Mucosa of rectum (tissue), 2 donors: ENCODE measurements around the gene RGS1.

Experiments used
- H3K27ac ChIP-seq, 2 donors: one replicate each; pipeline ENCODE4 v1.7.0; 2013; ENCODE audit warnings: inconsistent platforms in 2 of 2, low read depth in 2 of 2, low read length in 2 of 2
- H3K27me3 ChIP-seq, 2 donors: one replicate each; pipeline ENCODE4 v1.7.0; 2013; ENCODE audit warnings: low read length in 2 of 2; ENCODE audit not compliant: control insufficient read depth in 2 of 2, insufficient read depth in 2 of 2
- H3K36me3 ChIP-seq, 2 donors: one replicate each; pipeline ENCODE4 v1.7.0; 2013; ENCODE audit warnings: low read length in 2 of 2; ENCODE audit not compliant: control insufficient read depth in 2 of 2, insufficient read depth in 2 of 2
- H3K4me1 ChIP-seq, 2 donors: one replicate each; pipeline ENCODE4 v1.7.0; 2013; ENCODE audit warnings: low read length in 2 of 2, mild to moderate bottlenecking in 1 of 2; ENCODE audit not compliant: control insufficient read depth in 2 of 2, insufficient read depth in 2 of 2
- H3K4me3 ChIP-seq, 2 donors: one replicate each; pipeline ENCODE4 v1.7.0; 2013; ENCODE audit warnings: low read length in 2 of 2
- H3K9ac ChIP-seq, 2 donors: one replicate each; pipeline ENCODE4 v1.7.0; 2013; ENCODE audit warnings: low read length in 2 of 2, low read depth in 1 of 2, mild to moderate bottlenecking in 1 of 2
- H3K9me3 ChIP-seq, 2 donors: one replicate each; pipeline ENCODE4 v1.7.0; 2013; ENCODE audit warnings: low read length in 2 of 2; ENCODE audit not compliant: control insufficient read depth in 2 of 2
- donor health status: healthy.
- donor health status: Normal muscosa, but diverticular disease.

The RGS1 gene

DNA sequence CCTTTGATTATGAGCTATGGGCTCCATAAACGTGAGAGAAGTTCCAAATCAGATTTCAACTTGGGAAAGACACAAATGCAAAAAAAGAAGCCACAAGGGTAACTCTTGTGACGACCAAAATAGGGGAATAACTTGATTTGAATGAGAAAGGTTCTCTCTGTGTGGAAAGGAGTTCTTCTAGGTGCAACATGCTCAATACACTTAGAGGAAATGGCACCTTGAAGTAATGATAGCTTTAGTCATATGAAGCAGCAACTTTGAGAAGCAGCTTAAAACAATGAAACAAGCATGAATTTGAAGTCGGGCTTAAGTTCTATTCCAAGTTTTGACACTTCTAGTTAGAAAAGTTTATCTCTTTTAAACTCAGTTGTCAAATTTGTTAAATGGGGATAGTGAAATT, 21.8 kb upstream of the RGS1 start:
- Histone ChIP-seq H3K9me3 (no peaks in the 10 kb centered on the region), H3K4me1 (no peaks in the 10 kb centered on the region), H3K4me3 (no peak overlapping the region), H3K27me3 (no peaks in the 10 kb centered on the region), H3K36me3 (no peaks in the 10 kb centered on the region), H3K9ac (no peak overlapping the region), H3K27ac (no peak overlapping the region)

GRCh38 chr1:192554904-192555303, 20.7 kb upstream of the RGS1 start:
- Histone ChIP-seq H3K4me3 (no peak overlapping the region), H3K9ac (no peak overlapping the region), H3K27me3 (no peaks in the 10 kb centered on the region), H3K9me3 (no peaks in the 10 kb centered on the region), H3K36me3 (no peaks in the 10 kb centered on the region), H3K27ac (no peak overlapping the region), H3K4me1 (no peaks in the 10 kb centered on the region)

GRCh38 chr1:192555399-192555798, 20.2 kb upstream of the RGS1 start:
- H3K4me1 ChIP-seq = no peaks in the 10 kb centered on the region
- no peaks in the 10 kb centered on the region for H3K36me3 ChIP-seq
- H3K4me3 ChIP-seq = no peak overlapping the region
- no peaks in the 10 kb centered on the region for H3K27me3 ChIP-seq
- H3K9me3 ChIP-seq = no peaks in the 10 kb centered on the region
- H3K9ac ChIP-seq = no peak overlapping the region
- no peak overlapping the region for H3K27ac ChIP-seq

GRCh38 chr1:192557841-192558595, 17.6 kb upstream of the RGS1 start:
- Histone ChIP-seq H3K27me3 (no peaks in the 10 kb centered on the region), H3K36me3 (no peaks in the 10 kb centered on the region), H3K9ac (no peak overlapping the region), H3K9me3 (no peaks in the 10 kb centered on the region), H3K4me1 (no peaks in the 10 kb centered on the region), H3K27ac (no peak overlapping the region), H3K4me3 (no peak overlapping the region)

DNA sequence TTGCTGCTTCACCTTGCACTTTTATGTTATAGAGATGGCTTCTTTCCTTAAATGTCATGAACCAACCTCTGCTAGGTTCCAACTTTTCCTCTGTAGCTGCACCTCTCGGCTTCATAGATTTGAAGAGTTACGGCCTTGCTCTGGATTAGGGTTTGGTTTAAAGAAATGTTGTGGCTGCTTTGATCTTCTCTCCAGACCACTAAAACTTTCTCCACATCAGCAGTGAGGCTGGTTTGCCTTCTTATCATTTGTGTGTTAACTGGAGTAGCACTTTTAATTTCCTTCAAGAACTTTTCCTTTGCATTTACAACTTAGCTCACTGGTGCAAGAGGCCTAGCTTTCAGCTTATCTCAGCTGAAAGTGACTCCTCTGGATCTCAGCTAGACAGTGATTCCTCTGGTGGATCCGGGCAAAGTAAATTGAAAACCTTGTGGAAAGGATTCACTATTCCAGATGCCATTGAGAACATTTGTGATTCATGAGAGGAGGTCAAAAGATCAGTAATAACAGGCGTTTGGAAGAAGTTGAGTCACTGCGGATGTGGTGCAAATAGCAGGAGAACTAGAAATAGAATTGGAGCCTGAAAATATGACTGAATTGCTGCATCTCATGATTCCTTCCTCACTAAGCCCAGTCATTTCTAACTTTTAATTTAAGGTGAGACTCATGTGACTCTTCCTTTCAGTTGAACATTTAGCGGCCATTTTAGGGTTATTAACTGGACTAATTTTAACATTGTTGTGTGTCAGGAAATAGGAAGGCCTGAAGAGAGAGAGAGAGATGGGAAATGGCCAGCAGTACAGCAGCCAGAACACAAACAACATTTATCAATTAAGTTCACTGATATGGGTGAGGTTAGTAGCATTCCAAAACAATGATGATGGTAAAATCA, 16.2 kb upstream of the RGS1 start:
- Histone ChIP-seq H3K4me1 (no peaks in the 10 kb centered on the region), H3K4me3 (no peak overlapping the region), H3K27ac (peak overlapping the region in 1 of 2 donors; percentile 20), H3K9me3 (no peaks in the 10 kb centered on the region), H3K9ac (no peak overlapping the region), H3K36me3 (no peaks in the 10 kb centered on the region), H3K27me3 (no peaks in the 10 kb centered on the region)

DNA sequence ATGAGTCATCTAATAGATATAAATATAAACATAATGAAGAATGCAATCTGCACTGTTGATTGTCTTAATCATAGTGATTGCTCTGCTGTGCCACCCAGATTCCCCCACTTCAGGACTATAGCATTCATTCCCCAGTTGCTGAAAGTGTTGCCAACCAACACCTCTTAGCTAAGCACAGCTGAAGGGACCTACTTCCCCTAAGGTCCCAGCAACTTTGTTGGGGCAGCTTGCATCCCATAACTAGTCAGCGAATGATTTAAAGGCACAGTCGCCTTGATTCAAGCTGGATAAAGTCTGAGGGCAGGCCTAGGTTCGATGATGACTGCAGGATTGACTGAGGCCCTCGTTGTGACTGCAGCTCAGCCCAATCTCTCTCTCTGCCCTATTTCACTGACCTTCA, 14.3 kb upstream of the RGS1 start:
- H3K9ac ChIP-seq = no peak overlapping the region
- H3K36me3 ChIP-seq = no peaks in the 10 kb centered on the region
- H3K27ac ChIP-seq = no peak overlapping the region
- H3K27me3 ChIP-seq = no peaks in the 10 kb centered on the region
- H3K4me1 ChIP-seq = no peaks in the 10 kb centered on the region
- H3K9me3 ChIP-seq = no peaks in the 10 kb centered on the region
- H3K4me3 ChIP-seq = no peak overlapping the region

GRCh38 chr1:192563129-192563528, 12.4 kb upstream of the RGS1 start:
- Histone ChIP-seq H3K4me1 (no peaks in the 10 kb centered on the region), H3K9me3 (no peaks in the 10 kb centered on the region), H3K27ac (no peak overlapping the region), H3K4me3 (no peak overlapping the region), H3K9ac (no peak overlapping the region), H3K27me3 (no peaks in the 10 kb centered on the region), H3K36me3 (no peaks in the 10 kb centered on the region)

DNA sequence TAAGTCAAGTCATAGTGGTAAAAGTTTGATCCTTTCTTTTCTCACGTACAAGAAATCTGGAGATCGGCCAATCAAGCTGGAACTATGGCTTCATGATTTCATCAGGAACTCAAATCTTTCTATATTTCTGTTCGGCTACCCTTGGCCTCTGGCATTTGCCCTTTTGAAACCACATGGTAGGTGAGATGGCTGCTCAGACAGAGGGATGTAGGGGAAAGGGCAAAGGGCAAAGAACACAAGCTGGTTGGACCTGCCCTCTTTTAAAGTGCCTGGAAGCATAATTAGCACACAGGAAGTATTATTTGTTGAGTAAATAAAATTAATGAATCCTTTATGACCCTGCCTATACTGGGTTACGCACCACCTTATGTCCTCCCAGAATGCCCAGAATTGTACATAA, 11.5 kb upstream of the RGS1 start:
- Histone ChIP-seq H3K9me3 (no peaks in the 10 kb centered on the region), H3K36me3 (no peaks in the 10 kb centered on the region), H3K4me1 (no peaks in the 10 kb centered on the region), H3K9ac (no peak overlapping the region), H3K27ac (no peak overlapping the region), H3K4me3 (no peak overlapping the region), H3K27me3 (no peaks in the 10 kb centered on the region)

- Histone ChIP-seq H3K9ac (no peak overlapping the region), H3K4me1 (no peaks in the 10 kb centered on the region), H3K27ac (no peak overlapping the region), H3K9me3 (no peaks in the 10 kb centered on the region), H3K36me3 (no peaks in the 10 kb centered on the region), H3K4me3 (no peak overlapping the region), H3K27me3 (no peaks in the 10 kb centered on the region)
Measured at GRCh38 chr1:192565946-192566345, 9.6 kb upstream of the RGS1 start.

DNA sequence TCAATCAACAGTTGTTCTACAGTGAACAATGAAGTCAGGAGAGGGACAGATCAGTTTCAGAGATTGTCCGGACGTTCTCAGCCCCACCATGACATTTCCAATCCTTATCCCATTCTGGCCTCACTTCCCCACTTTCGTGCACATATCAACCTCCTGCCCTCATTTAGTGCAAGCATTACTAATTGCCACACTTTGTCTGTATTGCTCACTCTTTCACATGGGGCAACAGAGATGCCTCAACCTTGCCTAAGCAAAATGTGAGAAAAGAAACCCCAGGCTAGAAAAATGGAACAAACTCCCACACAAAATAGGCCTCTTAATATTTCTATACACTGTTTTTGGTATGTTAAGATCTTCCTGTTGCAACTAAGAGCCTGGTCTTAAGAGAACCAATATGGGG, 8.9 kb upstream of the RGS1 start:
- Histone ChIP-seq H3K27ac (no peak overlapping the region), H3K9ac (no peak overlapping the region), H3K4me1 (no peaks in the 10 kb centered on the region), H3K36me3 (no peaks in the 10 kb centered on the region), H3K27me3 (no peaks in the 10 kb centered on the region), H3K9me3 (no peaks in the 10 kb centered on the region), H3K4me3 (no peak overlapping the region)
